HepG2 (cell line): ENCODE data around the gene PDGFB. TPM values are rescaled to one million over a fixed set of nuclear protein-coding genes. Genes with fewer than 3 reads are reported as not detected.
A peak's percentile ranks its signal among the peaks of the same experiment; 100 is the strongest.

Source experiments
- ELF1 ChIP-seq: sonication (generic); formaldehyde crosslinking; IDR thresholded peaks from 2 replicates; pipeline ENCODE4 v1.4.0; 2020; ENCODE audit warnings: missing genetic modification reagents
- GFI1 ChIP-seq: sonication (generic); formaldehyde crosslinking; IDR thresholded peaks from 2 replicates; pipeline ENCODE4 v1.5.0; 2020; ENCODE audit warnings: missing genetic modification reagents, mild to moderate bottlenecking, borderline replicate concordance
- HOXA3 ChIP-seq: sonication (generic); formaldehyde crosslinking; IDR thresholded peaks from 2 replicates; pipeline ENCODE4 v1.5.0; 2020; ENCODE audit warnings: missing genetic modification reagents
- MTERF4 ChIP-seq: sonication (generic); formaldehyde crosslinking; IDR thresholded peaks from 2 replicates; pipeline ENCODE4 v1.8.0; 2023; ENCODE audit warnings: mild to moderate bottlenecking, missing genetic modification reagents
- PHF5A ChIP-seq: IDR thresholded peaks from one replicate; pipeline ENCODE4 v1.6.1; 2018; ENCODE audit warnings: low read depth, missing genetic modification reagents; ENCODE audit not compliant: unreplicated experiment
- RARA ChIP-seq: IDR thresholded peaks from 2 replicates; pipeline ENCODE4 v1.6.1; 2016; ENCODE audit warnings: missing genetic modification reagents, missing compliant biosample characterization
- RBAK ChIP-seq: sonication (generic); formaldehyde crosslinking; IDR thresholded peaks from 2 replicates; pipeline ENCODE4 v1.5.1; 2020; ENCODE audit warnings: mild to moderate bottlenecking, missing genetic modification reagents
- SKIL ChIP-seq: sonication (generic); formaldehyde crosslinking; IDR thresholded peaks from 2 replicates; pipeline ENCODE4 v1.8.0; 2022; ENCODE audit warnings: missing genetic modification reagents, mild to moderate bottlenecking, moderate library complexity, borderline replicate concordance
- SMAD3 ChIP-seq: sonication (generic); formaldehyde crosslinking; IDR thresholded peaks from 2 replicates; pipeline ENCODE4 v1.4.0; 2020; ENCODE audit warnings: missing genetic modification reagents
- TEAD3 ChIP-seq: optimal IDR thresholded peaks from 2 replicates; pipeline ENCODE3; 2016; ENCODE audit warnings: borderline replicate concordance
- THAP11 ChIP-seq: IDR thresholded peaks from 2 replicates; pipeline ENCODE4 v1.6.1; 2016; ENCODE audit warnings: missing biosample characterization, missing genetic modification reagents
- ZBTB10 ChIP-seq: sonication (generic); formaldehyde crosslinking; IDR thresholded peaks from 2 replicates; pipeline ENCODE4 v1.4.0; 2020; ENCODE audit warnings: missing genetic modification reagents, borderline replicate concordance
- ZFX ChIP-seq: sonication (generic); formaldehyde crosslinking; IDR thresholded peaks from 2 replicates; pipeline ENCODE4 v1.4.0; 2020; ENCODE audit warnings: mild to moderate bottlenecking, low read depth, missing genetic modification reagents, moderate library complexity
- ZNF550 ChIP-seq: sonication (generic); formaldehyde crosslinking; IDR thresholded peaks from 2 replicates; pipeline ENCODE4 v1.4.0; 2020; ENCODE audit warnings: mild to moderate bottlenecking, missing genetic modification reagents, borderline replicate concordance
- ZNF589 ChIP-seq: sonication (generic); formaldehyde crosslinking; conservative IDR thresholded peaks from 2 replicates; pipeline ENCODE4 v1.8.0; 2022; ENCODE audit warnings: mild to moderate bottlenecking, moderate library complexity, missing genetic modification reagents
- ZNF674 ChIP-seq: sonication (generic); formaldehyde crosslinking; IDR thresholded peaks from 2 replicates; pipeline ENCODE4 v1.5.0; 2020; ENCODE audit warnings: low read depth, mild to moderate bottlenecking, missing genetic modification reagents
- polyA plus RNA-seq, 8 experiments: library from polyadenylated mRNA; depleted of rRNA in 3 of 8; stranded (reverse) in 7 of 8; unstranded in 1 of 8; fragments of >200 nt; fragmentation: Illumina TruSeq in 4 of 8; extraction: Trizol in 4 of 8; gene quantifications; 2 replicates each; pipeline versions ENCODE4 v1.2.1 to v1.2.3, GENCODE V29; 2011 to 2016; ENCODE audit warnings: low read depth in 4 of 8, missing spikeins in 1 of 8, mixed read lengths in 1 of 8; ENCODE audit not compliant: insufficient read depth in 1 of 8
- total RNA-seq, 5 experiments: library from RNA; depleted of rRNA; stranded (reverse); fragments of >200 nt; fragmentation: Illumina TruSeq; extraction: Trizol; gene quantifications; 2 replicates each; pipeline ENCODE4 v1.2.3, GENCODE V29; 2016; ENCODE audit warnings: low read depth in 1 of 5
- TF ChIP-seq, protein P1 (sequence below): sonication (generic); formaldehyde crosslinking; IDR thresholded peaks from 2 replicates; pipeline ENCODE4 v1.4.0; 2020; ENCODE audit warnings: missing genetic modification reagents
- TF ChIP-seq, protein P2 (sequence below): sonication (generic); formaldehyde crosslinking; IDR thresholded peaks from 2 replicates; pipeline ENCODE4 v1.4.0; 2020; ENCODE audit warnings: missing genetic modification reagents, borderline replicate concordance

The PDGFB gene
- total and polyA plus RNA-seq, 2 of the 13 experiments (the other 11 are each of a cell fraction or from before 2014, with no cell fraction given): 1.4 to 10.1 TPM

- TF ChIP-seq, protein P1, sequence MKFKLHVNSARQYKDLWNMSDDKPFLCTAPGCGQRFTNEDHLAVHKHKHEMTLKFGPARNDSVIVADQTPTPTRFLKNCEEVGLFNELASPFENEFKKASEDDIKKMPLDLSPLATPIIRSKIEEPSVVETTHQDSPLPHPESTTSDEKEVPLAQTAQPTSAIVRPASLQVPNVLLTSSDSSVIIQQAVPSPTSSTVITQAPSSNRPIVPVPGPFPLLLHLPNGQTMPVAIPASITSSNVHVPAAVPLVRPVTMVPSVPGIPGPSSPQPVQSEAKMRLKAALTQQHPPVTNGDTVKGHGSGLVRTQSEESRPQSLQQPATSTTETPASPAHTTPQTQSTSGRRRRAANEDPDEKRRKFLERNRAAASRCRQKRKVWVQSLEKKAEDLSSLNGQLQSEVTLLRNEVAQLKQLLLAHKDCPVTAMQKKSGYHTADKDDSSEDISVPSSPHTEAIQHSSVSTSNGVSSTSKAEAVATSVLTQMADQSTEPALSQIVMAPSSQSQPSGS (CRISPR knock-in tag): no peak; the same call in 1 of the 2 replicates
- TF ChIP-seq SMAD3 (CRISPR knock-in tag): no peak
- no peak for TF ChIP-seq ZNF550 (CRISPR knock-in tag)
- peak; percentile 87 for TF ChIP-seq RARA (CRISPR knock-in tag)
- peak; percentile 44 for TF ChIP-seq HOXA3 (CRISPR knock-in tag)
- TF ChIP-seq, protein P2, sequence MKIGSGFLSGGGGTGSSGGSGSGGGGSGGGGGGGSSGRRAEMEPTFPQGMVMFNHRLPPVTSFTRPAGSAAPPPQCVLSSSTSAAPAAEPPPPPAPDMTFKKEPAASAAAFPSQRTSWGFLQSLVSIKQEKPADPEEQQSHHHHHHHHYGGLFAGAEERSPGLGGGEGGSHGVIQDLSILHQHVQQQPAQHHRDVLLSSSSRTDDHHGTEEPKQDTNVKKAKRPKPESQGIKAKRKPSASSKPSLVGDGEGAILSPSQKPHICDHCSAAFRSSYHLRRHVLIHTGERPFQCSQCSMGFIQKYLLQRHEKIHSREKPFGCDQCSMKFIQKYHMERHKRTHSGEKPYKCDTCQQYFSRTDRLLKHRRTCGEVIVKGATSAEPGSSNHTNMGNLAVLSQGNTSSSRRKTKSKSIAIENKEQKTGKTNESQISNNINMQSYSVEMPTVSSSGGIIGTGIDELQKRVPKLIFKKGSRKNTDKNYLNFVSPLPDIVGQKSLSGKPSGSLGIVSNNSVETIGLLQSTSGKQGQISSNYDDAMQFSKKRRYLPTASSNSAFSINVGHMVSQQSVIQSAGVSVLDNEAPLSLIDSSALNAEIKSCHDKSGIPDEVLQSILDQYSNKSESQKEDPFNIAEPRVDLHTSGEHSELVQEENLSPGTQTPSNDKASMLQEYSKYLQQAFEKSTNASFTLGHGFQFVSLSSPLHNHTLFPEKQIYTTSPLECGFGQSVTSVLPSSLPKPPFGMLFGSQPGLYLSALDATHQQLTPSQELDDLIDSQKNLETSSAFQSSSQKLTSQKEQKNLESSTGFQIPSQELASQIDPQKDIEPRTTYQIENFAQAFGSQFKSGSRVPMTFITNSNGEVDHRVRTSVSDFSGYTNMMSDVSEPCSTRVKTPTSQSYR: peak; percentile 73; the same call in 1 of the 2 replicates
- peak; percentile 58; the same call in 1 of the 2 replicates for TF ChIP-seq ZFX (CRISPR knock-in tag)
- TF ChIP-seq TEAD3: peak; percentile 100
- no peak for TF ChIP-seq GFI1
- TF ChIP-seq RBAK: no peak
- no peak for TF ChIP-seq MTERF4 (CRISPR knock-in tag)
- 0 out of 2 replicates have a peak, but pooled peaks have one; percentile 20 for TF ChIP-seq THAP11 (CRISPR knock-in tag)
- peak; percentile 94; the same call in 1 of the 2 replicates for TF ChIP-seq ZBTB10 (CRISPR knock-in tag)
- no peak for TF ChIP-seq PHF5A
- peak; percentile 51; the same call in 1 of the 2 replicates for TF ChIP-seq ELF1 (CRISPR knock-in tag)
- TF ChIP-seq SKIL (CRISPR knock-in tag): peak; percentile 77; the same call in 1 of the 2 replicates
- TF ChIP-seq ZNF589: no peak
- no peak for TF ChIP-seq ZNF674 (CRISPR knock-in tag)
Observed at GRCh38 chr22:39176143-39176713, 68.6 kb downstream of the PDGFB start (continued).
